NT2/D1 (cell line): ENCODE data around the gene COQ6.

ENCODE experiments used
- SUZ12 ChIP-seq: IDR thresholded peaks from 2 replicates; pipeline ENCODE4 v1.6.1; 2011; ENCODE audit not compliant: insufficient read length, insufficient read depth; ENCODE audit errors: extremely low read depth
- ZNF274 ChIP-seq: IDR thresholded peaks from 2 replicates; pipeline ENCODE4 v1.6.1; 2011; ENCODE audit warnings: mild to moderate bottlenecking, low read depth, low read length

DNA sequence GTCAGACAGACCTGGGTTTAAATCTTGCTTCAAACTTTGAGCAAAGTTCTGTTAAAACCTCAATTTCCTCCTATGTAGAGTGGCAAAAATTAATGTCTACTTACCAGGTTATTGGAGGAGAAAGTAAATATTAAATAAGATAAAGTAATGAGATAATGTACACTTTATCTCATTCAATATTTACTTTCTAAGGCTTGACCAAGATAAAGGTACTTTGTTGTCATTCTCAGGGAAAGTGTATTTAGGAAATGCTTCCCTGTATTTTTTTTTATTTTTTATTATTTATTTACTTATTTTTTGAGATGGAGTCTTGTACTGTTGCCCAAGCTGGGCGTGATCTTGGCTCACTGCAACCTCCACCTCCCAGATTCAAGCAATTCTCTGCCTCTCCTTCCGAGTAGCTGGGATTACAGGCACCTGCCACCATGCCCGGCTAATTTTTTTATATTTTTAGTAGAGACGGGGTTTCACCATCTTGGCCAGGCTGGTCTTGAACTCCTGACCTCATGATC, 4.9 kb upstream of the COQ6 start:
- TF ChIP-seq SUZ12 = no peak
- TF ChIP-seq ZNF274 = no peak
